GM21786 (cell line): ENCODE measurements around the gene RPRD1B.
"Not testable (repeated sequence)": the region's sequence is repeated elsewhere in the genome, so short reads cannot be mapped to it uniquely, and the experiment has no call there.

Source experiments
- ATAC-seq: cut with Tn5 transposase; IDR thresholded peaks from one replicate; pipeline ENCODE4 v1.9.1; 2021; ENCODE audit not compliant: unreplicated experiment

The RPRD1B gene

DNA sequence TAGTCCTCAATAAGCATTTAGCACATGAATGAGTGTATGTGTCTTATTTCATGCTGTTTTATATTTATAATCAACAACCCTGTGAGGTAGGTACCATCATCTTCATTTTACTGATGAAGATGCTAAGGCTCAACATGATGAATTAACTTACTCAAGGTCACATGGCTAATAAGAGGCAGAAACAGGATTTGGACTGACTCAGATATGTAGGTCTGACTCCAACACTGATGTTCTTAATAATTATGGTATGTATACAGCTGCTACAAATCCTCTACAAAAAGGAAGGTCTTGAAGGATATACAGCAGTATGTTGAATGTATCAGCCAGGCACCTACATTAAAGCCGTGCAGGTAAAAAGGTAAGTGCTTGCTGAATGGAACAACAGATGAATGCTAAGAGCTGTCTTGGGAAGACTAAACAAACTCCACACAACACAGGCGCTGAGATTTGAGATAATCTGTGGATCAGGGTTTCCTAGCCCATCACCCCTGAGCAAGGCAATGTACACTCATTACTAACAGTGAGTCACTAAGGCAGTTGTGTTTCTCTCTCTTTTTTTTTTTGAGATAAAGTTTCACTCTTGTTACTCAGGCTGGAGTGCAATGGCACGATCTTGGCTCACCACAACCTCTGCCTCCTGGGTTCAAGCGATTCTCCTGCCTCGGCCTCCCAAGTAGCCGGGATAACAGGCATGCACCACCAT, 32.2 kb upstream of the RPRD1B start:
- ATAC-seq: no peak

DNA sequence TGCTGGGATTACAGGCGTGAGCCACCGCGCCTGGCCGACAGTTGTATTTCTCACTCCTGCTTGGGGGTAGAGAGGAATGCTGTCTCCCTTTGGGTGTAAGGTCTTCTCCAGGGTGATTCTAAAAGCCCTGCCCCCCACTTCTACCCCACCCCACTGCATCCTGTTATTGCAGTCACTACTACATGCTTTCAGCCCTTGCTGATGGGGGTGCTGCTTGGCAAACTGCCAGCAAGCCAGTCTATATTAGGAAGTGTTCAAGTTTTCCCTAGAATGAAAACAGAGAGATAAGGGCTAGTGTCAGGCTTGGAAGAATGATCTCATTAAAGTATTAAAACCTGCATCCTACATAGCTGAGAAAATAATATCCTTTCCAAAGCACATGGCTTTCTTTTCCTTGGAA, 31.6 kb upstream of the RPRD1B start:
- ATAC-seq: no peak

DNA sequence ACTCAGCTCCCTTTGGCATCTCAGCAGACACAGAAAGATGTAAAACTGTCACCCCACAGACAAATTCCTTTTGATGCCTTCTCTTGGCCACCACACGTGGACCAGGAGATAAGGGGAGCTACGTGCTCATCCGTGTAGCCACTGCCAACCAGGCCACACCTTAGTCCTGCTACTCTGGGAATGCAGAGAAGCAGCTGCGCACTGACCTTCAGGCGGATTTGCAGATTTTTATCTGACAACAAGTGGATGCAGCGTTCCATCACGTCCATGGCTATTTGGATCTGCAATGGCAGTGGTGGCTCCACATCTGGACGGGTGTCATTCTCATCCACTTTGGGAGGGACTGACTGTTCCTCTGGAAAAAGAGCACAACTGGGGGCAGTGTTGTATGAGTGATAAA, 31.1 kb upstream of the RPRD1B start:
- no peak for ATAC-seq

DNA sequence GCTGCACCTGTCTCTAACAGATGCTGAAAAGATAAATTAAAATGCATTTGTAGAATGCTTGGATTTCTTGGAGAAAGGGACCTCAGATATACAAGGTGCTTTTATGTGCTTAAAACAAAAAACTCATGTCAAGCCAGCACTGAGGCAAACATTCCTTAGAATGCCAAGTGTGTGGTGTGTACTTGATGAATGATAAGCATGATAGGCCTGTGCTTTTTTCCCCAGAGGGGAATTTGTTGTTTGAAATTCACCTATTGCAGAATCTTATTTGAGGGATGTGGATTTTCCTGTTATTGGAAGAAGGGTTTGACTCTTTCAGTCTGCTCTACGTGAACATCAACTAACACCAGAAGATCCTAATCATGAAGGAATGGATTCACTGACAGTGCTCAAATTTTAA, 29.1 kb upstream of the RPRD1B start:
- no peak for ATAC-seq

DNA sequence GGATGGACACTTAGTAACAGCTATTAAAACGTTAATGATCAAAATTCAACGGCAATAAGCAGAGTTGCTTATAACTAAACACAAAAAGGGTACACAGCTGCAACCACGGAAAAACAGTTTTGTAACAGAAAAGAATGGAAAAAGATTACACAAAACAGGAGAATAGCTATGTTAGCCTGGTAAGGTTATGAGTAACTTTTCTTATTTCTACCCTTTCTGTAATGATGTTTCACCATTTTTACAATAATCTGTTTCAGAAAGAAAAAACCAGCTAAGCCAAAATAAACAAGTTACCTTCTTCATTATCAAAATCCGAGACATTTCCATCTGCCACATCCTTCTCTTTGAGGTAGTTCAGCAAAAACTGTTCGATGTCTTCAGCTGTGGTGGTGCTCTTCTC, 27.6 kb upstream of the RPRD1B start:
- no peak for ATAC-seq

DNA sequence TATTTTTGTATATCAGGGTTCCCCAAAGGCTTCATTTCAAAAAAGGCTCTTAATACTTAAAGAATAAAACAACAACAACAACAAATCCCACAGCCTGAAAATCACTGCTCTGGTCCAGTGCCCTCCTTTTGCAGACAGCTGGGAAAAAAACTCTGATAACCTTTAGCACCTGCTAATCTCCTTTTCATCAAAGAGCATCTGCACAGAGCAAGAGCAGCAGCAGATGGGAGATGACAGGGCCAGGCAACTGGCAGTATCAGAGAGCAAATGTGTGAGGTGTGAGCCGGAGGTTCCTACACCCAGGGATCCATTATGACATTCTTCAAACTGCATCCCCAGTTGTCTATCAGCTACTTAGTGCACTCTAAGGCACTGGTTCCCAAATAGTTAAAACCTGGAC, 26.0 kb upstream of the RPRD1B start:
- ATAC-seq: no peak

DNA sequence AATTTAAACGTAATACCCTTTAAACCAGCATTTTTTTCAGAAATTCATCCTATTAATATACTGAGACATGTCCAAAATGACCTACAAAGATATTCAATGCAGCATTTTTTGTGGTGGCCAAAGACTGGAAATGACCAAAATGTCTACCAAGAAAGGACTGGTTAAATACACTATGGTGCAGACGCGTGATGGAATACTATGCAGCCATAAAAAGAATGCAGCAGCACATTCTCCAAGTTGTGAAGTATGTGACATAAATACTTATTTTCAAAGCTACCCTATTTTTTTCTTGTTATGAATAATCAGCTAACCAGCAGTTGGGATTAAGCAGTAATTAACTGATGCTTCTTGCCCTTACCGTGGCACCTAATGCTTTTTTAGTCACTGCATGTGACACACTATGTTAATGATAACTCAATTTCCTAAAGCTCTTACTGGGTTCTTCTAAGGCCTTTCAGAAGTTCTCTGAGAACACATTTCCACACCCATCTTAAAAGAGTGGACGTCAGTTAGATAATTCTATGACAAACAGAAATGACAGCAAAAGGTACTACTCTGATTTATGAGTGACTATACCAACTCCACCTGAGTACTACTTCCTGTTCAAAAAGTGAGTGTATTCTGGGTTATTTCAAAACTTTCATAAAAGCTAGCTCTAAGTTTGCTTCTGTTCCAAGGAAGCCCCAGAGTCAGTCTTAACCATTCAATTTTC, 25.2 kb upstream of the RPRD1B start:
- no peak for ATAC-seq

DNA sequence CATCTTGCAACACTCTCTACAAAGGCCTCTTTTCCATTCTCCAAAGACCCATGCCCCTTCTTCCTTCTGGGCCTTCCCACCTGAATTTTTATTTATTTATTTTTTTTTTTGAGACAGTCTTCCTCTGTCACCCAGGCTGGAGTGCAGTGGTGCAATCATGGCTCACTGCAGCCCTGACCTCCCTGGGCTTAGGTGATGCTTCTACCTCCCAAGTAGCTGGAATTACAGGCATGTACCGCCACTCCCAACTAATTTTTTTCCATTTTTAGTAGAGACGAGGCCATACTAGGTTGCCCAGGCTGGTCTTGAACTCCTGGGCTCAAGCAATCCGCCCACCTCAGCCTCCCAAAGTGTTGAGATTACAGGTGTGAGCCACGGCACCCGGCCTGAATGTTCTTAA, 24.1 kb upstream of the RPRD1B start:
- ATAC-seq: not testable (repeated sequence)

DNA sequence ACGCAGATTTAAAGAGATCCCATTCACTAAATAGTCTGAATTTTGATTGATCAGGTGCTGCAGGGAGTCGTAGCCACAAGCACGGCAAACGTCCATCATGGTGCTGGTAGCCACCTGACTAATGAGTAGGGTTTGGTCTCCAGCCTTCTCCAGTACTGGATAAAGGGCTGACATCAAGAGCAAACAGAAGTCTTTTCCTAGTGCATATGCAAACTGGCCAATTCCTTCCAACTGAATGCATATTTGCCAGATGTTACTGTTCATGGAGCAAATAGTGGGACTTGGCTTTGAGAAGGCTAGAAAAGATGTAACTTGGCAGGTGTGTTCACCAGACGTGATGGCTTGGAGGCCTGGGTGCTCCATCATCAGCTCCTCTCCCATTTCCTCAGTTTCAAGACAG, 21.9 kb upstream of the RPRD1B start:
- ATAC-seq: no peak

DNA sequence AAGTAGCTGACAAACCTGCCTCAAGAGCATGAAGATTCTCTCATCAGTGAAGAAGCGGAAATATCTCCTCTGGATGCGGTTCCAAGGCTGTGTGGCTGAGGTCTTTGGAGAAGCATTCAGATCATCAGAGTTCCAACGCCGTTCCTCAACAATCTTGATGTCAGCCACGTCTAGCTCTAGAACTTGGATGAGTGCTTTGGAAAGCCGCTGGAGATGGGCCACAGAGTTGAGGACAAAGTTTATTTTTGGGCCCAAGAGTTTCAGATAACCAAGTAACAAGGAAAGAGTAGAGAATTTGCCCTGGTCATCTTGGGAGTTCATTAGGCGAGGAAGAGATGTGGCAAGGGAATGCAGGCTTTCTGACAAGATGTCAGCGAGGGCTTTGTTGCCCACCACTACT, 21.2 kb upstream of the RPRD1B start:
- no peak for ATAC-seq

DNA sequence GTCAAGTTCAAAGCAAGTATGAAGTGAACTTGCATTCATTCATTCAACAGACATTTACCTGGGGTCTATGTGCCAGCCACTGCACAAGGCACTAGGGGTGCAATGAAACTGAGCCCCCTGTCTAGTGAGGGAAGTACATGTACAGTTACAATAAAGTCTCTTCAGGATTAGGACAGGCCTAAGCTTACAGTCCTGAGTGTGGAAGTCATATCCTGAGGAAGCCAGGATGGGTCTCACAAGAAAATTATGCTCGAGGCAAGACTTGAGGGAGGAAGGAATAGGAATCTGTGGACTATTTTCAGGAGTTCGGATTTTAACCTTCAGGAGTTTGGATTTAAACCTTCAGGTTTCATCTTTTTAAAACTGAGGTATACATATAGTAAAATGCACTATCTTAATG, 19.7 kb upstream of the RPRD1B start:
- ATAC-seq: no peak

DNA sequence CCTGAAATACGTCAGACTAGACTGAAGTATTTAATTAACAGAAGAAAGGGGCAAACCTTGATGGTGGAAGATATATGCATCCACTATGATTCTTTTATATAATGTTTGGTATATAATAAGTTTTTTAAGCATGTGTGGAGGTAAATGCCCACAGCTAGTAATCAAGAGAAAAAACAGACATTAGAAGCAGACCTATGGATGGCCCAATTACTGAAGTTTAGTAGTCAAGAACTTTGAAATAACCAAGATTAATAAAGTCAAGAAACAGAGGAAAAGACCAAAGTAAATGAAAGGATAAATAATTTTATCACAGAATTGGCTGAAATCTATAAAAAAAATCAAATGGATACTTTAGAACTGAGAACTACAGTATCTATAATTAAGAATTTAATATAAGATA, 15.6 kb upstream of the RPRD1B start:
- ATAC-seq: no peak

DNA sequence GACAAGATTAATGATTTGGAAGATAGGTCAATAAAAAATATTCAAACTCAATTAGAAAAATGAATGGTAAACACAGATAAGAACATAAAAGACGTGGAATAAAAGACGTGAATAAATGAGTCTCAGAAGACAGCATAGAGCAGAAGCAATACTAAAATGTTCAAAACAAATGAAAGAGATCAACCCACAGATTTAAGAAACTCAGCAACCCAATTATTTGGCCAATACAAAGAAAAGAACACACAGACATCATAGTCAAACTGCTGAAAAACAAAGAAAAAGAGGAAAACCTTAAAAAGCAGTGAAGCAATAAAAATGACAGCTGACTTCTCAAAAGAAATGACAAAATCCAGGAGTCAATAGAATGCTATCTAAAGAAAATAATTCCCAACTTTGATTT, 15.2 kb upstream of the RPRD1B start:
- no peak for ATAC-seq

DNA sequence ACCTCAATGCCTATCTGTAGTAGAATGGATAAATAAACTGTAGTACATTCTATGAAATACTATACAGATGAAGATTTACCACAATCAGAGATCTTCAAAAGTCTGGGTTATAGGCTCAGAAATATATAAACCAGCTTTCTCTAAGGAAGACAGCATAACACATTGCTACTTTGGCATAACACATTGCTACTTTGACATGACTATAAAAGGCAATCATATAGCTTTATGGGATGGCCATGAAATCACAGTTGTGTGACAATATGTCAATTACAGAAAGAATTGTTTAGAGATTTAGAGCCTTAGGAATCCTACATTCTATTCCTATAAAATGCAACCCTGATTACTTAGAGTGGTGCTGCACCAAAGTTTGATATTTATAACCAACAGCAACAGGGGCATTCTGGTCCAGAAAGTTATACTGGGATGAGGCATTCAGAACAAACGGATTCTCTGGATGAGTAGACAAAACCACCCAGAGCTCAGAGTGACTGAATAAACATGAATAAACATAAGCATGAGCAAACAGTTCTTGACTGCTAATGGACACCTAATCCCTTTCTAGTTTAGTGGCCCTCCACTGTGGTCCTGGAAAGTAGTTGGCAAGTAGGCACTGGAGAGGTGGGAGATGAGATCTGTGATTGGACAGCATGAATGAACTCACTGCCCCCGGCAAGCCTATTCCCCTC, 12.3 kb upstream of the RPRD1B start:
- ATAC-seq: no peak

DNA sequence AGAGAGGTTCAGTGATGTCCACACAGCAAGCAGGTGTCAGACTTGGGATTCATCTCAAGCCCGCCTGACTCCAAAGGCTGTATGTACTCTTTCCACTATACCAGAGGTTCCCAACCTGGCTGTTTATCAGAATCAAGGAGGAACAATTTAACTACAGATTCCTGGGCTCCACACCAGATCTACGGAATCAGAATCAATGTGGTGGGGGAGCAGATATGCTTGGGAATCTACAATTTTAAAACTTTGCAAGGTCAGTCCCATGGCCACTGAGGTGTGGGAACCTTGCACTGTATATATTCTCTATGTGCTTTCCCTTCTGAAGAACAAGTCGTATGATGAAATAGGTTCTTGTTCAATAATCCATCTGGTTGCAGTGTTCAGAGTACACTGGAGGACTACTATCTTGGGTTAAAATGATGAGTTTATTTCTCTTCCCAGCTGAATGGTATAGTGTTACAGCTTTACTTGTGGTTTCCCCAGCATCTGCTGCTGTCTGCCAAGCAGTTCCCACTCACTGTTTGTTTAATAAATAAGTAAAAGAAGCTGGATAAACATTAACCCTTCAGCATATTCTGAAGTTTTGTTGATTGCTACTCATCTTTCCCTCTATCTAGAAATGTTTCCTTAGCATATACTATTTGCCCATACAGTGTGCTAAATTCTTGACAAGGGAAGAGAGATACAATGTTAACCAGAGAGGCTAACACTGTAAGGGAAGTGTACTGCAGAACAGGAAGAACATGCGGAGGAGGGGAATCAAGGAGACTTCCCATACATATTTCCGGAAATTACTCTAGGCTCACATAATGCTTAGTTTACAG, 10.2 kb upstream of the RPRD1B start:
- no peak for ATAC-seq

DNA sequence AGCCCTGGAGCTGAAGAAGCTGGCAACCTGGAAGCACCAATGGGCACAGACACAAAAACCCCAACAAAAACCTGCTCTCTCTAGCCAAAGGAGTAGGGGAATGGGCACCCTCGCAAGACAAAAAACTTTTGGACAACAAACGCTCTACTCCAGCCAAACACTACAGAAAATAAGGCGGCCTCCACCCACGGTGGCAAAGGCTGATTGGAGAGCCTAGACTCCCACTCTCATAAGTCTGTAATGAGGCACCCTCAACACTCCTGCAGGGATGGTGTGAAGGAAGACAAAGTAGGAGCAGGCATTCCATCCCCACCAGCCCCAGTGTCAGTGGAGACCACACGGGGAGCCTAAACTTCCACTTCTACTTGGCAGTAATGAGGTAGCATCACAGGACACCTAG, 9.1 kb upstream of the RPRD1B start:
- no peak for ATAC-seq

DNA sequence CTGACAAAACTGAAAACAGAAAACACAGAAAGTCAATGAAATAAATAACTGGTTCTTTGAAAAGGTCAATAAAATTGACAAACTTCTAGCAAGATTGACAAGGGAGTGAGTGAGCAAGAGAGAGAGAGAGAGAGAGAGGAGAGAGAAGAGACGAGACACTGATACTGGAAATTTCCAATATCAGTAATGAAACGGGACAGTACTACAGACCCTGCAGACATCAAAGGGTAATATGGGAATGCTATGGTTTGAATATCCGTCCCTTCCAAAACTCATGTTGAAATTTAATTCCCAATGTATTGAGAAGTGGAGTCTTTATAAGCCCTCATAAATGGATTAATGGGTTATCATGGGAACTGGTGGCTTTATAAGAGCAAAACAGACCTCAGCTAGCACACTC, 4.1 kb upstream of the RPRD1B start:
- ATAC-seq: no peak

DNA sequence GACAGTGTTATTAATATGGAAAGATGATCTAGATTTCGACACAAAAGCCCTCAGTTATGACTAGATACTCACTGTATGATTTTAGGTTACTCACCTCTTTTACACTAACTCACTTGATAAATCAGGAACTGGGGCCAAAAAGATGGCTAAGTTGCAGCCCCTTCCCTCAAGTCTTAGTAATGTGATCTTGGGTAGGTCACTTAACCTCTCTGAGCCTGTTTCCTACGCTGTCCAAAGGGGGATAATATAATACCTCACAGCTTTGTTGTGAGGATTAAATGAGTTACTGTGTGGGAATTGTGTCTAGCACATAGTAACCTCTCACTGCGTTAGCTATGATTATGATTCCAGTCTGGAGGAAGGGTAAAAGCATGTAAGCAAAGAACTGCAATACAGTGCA, 1.6 kb upstream of the RPRD1B start:
- no peak for ATAC-seq

DNA sequence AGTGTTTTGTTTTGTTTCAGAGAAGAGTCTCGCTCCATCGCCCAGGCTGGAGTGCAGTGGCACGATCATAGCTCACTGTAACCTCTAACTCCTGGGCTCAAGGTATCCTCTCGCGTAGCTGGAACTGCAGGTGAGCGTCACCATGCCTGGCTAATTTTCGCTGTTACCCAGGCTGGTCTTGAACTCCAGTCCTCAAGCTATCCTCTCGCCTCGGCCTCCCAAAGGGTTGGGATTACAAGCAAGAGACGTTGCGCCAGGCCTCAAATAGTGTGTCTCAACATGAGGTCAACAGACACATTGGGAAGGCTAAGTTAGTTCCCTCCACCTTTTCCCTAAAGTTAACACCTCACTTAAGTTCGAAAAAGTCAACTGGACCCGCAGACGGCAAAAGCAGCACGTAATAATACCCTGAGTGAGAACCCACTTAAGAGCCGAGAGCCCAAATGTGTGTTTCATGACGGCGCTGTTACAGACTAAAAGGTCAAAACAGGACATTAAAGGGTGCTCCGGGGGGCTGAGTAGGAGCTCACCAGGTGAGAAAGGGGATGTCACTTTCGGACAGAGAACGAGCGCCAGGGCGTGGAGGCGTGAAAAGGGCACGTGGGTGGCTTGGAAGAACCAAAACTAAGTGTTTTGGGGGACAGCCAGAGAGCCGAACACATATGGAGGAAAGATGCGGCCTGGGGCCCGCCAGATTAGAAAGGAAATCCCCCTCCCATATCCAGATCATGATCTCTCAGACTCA, 789 bp upstream of the RPRD1B start:
- ATAC-seq: peak; percentile 41

DNA sequence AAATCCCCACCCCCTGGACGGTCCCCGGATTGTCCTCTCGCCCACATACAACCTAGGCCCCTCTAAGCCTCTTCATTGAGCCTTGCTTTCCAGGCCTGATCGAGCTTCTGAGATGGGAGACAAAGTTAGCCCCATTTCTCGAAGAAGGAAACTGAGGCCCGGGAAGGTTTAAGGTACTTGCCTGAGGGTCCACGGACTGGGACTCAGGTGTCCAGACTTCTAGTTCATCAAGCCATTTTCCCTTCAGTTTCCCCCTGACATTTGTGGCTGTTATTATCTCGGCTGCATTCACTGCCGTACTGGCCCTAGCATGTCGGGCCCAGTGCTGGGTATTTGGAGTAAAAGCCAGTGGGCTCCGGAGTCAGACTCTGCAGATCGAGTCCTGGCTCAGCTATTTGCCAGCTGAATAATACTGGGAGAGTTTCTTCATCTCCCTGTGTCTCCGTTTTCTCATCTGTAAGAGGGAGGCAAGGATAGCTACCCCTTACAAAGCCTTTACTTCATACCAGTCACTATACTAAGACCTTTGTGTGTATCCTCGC, 633 bp downstream of the RPRD1B start:
- ATAC-seq: no peak

DNA sequence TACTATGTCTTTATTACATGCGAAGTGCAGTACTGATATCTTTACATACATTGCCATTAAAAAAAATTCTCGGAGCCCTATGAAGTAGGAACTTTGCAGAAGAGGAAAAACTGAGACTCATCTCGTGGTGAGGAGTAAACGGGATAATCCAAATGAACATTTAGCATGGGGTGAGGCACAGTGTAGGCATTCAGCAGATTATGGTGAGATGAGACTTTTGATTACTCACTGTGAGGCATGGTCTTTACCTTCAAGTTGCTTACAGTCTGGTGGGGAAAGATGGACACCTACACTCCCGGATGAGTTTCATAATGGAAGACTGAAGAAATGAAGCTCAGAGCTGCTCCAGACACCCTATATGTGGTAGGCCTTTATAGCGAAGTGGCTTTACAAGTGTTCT, 1.4 kb downstream of the RPRD1B start:
- no peak for ATAC-seq
